Choroid plexus epithelial cell (primary cell): Measurements from ENCODE around the gene TRPV3.

Source experiments
- DNase-seq: peaks from one replicate; pipeline ENCODE4 v3.0.0-alpha.2; 2010; ENCODE audit warnings: low read depth
- H3K4me3 ChIP-seq: 2 replicates; pipeline ENCODE4 v1.5.1; 2011; ENCODE audit warnings: low read depth, mild to moderate bottlenecking, control low read depth, low read length, moderate library complexity
- CTCF ChIP-seq: conservative IDR thresholded peaks from 2 replicates; pipeline ENCODE4 v1.5.1; 2011; ENCODE audit warnings: low read depth, mild to moderate bottlenecking, control low read depth, inconsistent platforms, low read length, moderate library complexity

TRPV3 gene

GRCh38 chr17:3596804-3597464 is 39.3 kb upstream of the TRPV3 start:
- no peak for DNase-seq
- no peak overlapping the region for H3K4me3 ChIP-seq
- no peak for TF ChIP-seq CTCF

GRCh38 chr17:3594976-3595375 is 37.4 kb upstream of the TRPV3 start:
- H3K4me3 ChIP-seq, result no peak overlapping the region
- DNase-seq, result peak; percentile 60
- no peak for TF ChIP-seq CTCF

GRCh38 chr17:3594051-3594800 is 36.6 kb upstream of the TRPV3 start:
- TF ChIP-seq CTCF, result no peak
- H3K4me3 ChIP-seq, result no peak overlapping the region
- DNase-seq, result peak; percentile 97

GRCh38 chr17:3593384-3593783 is 35.8 kb upstream of the TRPV3 start:
- no peak overlapping the region for H3K4me3 ChIP-seq
- no peak for TF ChIP-seq CTCF
- no peak for DNase-seq

GRCh38 chr17:3592216-3592860 is 34.7 kb upstream of the TRPV3 start:
- DNase-seq, result no peak
- TF ChIP-seq CTCF, result no peak
- no peak overlapping the region for H3K4me3 ChIP-seq

- no peak for DNase-seq
- no peak overlapping the region for H3K4me3 ChIP-seq
- TF ChIP-seq CTCF, result no peak
Observed at GRCh38 chr17:3590768-3591167, 33.2 kb upstream of the TRPV3 start.

GRCh38 chr17:3590231-3590630 is 32.6 kb upstream of the TRPV3 start:
- no peak overlapping the region for H3K4me3 ChIP-seq
- DNase-seq, result no peak
- TF ChIP-seq CTCF, result no peak
